ENCODE measurements around the gene GPR34.

The GPR34 gene

GRCh38 chrX:41677183-41678060, 11.4 kb upstream of the GPR34 start:
- no peak for TF ChIP-seq CTCF (IDR thresholded peaks at IDR 0.05; ENCODE audit: low read depth, low read length, missing control alignments)
- no peak overlapping the region for H3K4me3 ChIP-seq (ENCODE audit: low read depth, low read length)
- DNase-seq (ENCODE audit: low read depth) = no peak

DNA sequence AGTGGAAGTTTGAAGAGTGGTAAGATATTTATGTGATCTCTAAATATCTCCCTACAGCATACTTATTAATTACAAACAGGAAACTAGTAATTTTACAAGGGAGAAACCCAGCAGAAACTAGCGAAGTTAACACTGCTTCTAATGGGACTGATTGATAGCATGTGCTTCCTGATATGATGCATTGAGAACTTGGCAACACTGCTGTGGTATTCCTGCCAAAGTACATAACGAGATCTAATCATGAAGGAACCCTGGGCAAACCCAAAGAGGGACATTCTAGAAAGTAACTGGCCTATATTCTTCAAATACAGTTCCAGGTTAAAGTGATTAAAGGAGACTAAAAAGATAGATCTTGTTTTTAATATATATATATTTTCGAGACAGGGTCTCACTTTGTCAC, 4.6 kb upstream of the GPR34 start:
- no peak for DNase-seq (ENCODE audit: low read depth)
- no peak for TF ChIP-seq CTCF (IDR thresholded peaks at IDR 0.05; ENCODE audit: low read depth, low read length, missing control alignments)
- H3K4me3 ChIP-seq (ENCODE audit: low read depth, low read length) = no peak overlapping the region

GRCh38 chrX:41684940-41685339, 3.8 kb upstream of the GPR34 start:
- no peak for TF ChIP-seq CTCF (IDR thresholded peaks at IDR 0.05; ENCODE audit: low read depth, low read length, missing control alignments)
- DNase-seq (ENCODE audit: low read depth) = no peak
- H3K4me3 ChIP-seq (ENCODE audit: low read depth, low read length) = no peak overlapping the region

GRCh38 chrX:41686788-41687187, 2.0 kb upstream of the GPR34 start:
- DNase-seq (ENCODE audit: low read depth) = no peak
- no peak for TF ChIP-seq CTCF (IDR thresholded peaks at IDR 0.05; ENCODE audit: low read depth, low read length, missing control alignments)

GRCh38 chrX:41688156-41688555, 617 bp upstream of the GPR34 start:
- DNase-seq (ENCODE audit: low read depth) = no peak
- H3K4me3 ChIP-seq (ENCODE audit: low read depth, low read length) = no peak overlapping the region
- no peak for TF ChIP-seq CTCF (IDR thresholded peaks at IDR 0.05; ENCODE audit: low read depth, low read length, missing control alignments)

More at GRCh38 chrX:41686788-41687187, 2.0 kb upstream of the GPR34 start:
- H3K4me3 ChIP-seq (ENCODE audit: low read depth, low read length) = no peak overlapping the region

GRCh38 chrX:41689711-41690110, 938 bp downstream of the GPR34 start:
- DNase-seq (ENCODE audit: low read depth) = no peak
- no peak overlapping the region for H3K4me3 ChIP-seq (ENCODE audit: low read depth, low read length)
- TF ChIP-seq CTCF (IDR thresholded peaks at IDR 0.05; ENCODE audit: low read depth, low read length, missing control alignments) = no peak
